Effector memory CD8-positive, alpha-beta T cell (primary cell): Measurements from ENCODE around the gene UVRAG.
A peak's percentile ranks its signal among the peaks of the same experiment; 100 is the strongest.

ENCODE experiments used
- ATAC-seq: fragments of 150-1000 bp; cut with Tn5 transposase; replicated peaks from 2 replicates; pipeline ENCODE4 v1.10.0; 2021; ENCODE audit warnings: mild to moderate bottlenecking, moderate library complexity
- DNase-seq, 3 experiments: peaks; one replicate each; pipeline ENCODE4 v3.0.0; 2021
- H3K27ac Mint-ChIP-seq, 2 donors: one replicate each; pipeline ENCODE4 v1.8.0; 2022; ENCODE audit warnings: mild to moderate bottlenecking in 2 of 2, mixed read lengths in 2 of 2, moderate library complexity in 2 of 2
- H3K27me3 Mint-ChIP-seq, 2 donors: one replicate each; pipeline ENCODE4 v1.8.0; 2022; ENCODE audit warnings: mixed read lengths in 2 of 2
- H3K36me3 Mint-ChIP-seq: one replicate; pipeline ENCODE4 v1.8.0; 2022; ENCODE audit warnings: mild to moderate bottlenecking, moderate library complexity, mixed read lengths; ENCODE audit not compliant: insufficient read depth
- H3K4me1 Mint-ChIP-seq, 2 donors: one replicate each; pipeline ENCODE4 v1.8.0; 2022; ENCODE audit warnings: low read depth in 2 of 2, mixed read lengths in 2 of 2
- H3K4me3 Mint-ChIP-seq, 2 donors: one replicate each; pipeline ENCODE4 v1.8.0; 2022; ENCODE audit warnings: mild to moderate bottlenecking in 2 of 2, mixed read lengths in 2 of 2, moderate library complexity in 2 of 2
- H3K9me3 Mint-ChIP-seq, 2 donors: one replicate each; pipeline ENCODE4 v1.8.0; 2022; ENCODE audit warnings: mixed read lengths in 2 of 2

Gene UVRAG

GRCh38 chr11:76010051-76010450 is 195.0 kb downstream of the UVRAG start:
- Mint-ChIP-seq H3K4me3 (no peak overlapping the region), H3K27me3 (no peaks in the 10 kb centered on the region), H3K36me3 (peaks cover 30% of the 10 kb centered on the region), H3K9me3 (no peaks in the 10 kb centered on the region), H3K27ac (no peak overlapping the region), H3K4me1 (peaks cover 0 to 3% of the 10 kb centered on the region in 2 donors)
- no peak for DNase-seq
- ATAC-seq = no peak

DNA sequence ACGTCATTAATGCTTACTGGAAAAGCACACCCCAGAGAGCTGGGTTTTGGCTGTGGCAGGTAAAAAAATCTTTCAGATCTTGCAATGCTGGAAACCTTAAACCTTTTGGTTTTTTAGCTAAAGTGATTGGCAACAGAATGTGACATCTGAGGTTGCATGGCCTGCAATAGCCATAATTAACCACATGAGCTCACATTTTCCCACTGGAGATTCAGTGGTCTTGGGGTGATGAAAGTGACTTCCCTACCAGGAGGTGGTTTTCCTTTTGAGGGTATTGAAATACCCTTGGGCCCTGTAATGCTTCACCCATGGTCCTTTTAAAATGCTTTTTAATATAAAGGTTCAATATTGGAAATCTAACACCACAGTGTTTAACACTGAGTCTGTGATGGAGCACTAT is 198.5 kb downstream of the UVRAG start:
- H3K9me3 Mint-ChIP-seq = no peaks in the 10 kb centered on the region
- no peaks in the 10 kb centered on the region for H3K27me3 Mint-ChIP-seq
- ATAC-seq = no peak
- H3K4me1 Mint-ChIP-seq = peaks cover 0 to 7% of the 10 kb centered on the region in 2 donors
- DNase-seq = no peak
- no peak overlapping the region for H3K27ac Mint-ChIP-seq
- no peak overlapping the region for H3K4me3 Mint-ChIP-seq
- H3K36me3 Mint-ChIP-seq = peaks cover 11% of the 10 kb centered on the region

GRCh38 chr11:76023236-76024068 is 208.4 kb downstream of the UVRAG start:
- peaks cover 4 to 12% of the 10 kb centered on the region in 2 donors for H3K4me1 Mint-ChIP-seq
- peaks cover 4% of the 10 kb centered on the region for H3K36me3 Mint-ChIP-seq
- no peak for ATAC-seq
- peak overlapping the region in 1 of 2 donors; percentile 20 for H3K27ac Mint-ChIP-seq
- no peak for DNase-seq
- no peaks in the 10 kb centered on the region for H3K27me3 Mint-ChIP-seq
- H3K4me3 Mint-ChIP-seq = no peak overlapping the region
- no peaks in the 10 kb centered on the region for H3K9me3 Mint-ChIP-seq

- no peak for DNase-seq
- ATAC-seq = no peak
- H3K4me3 Mint-ChIP-seq = no peak overlapping the region
- H3K27ac Mint-ChIP-seq = no peak overlapping the region
- no peaks in the 10 kb centered on the region for H3K27me3 Mint-ChIP-seq
- H3K4me1 Mint-ChIP-seq = peaks cover 4 to 8% of the 10 kb centered on the region in 2 donors
- no peaks in the 10 kb centered on the region for H3K9me3 Mint-ChIP-seq
- no peaks in the 10 kb centered on the region for H3K36me3 Mint-ChIP-seq
Measured at GRCh38 chr11:76025068-76025467, 210.1 kb downstream of the UVRAG start.

DNA sequence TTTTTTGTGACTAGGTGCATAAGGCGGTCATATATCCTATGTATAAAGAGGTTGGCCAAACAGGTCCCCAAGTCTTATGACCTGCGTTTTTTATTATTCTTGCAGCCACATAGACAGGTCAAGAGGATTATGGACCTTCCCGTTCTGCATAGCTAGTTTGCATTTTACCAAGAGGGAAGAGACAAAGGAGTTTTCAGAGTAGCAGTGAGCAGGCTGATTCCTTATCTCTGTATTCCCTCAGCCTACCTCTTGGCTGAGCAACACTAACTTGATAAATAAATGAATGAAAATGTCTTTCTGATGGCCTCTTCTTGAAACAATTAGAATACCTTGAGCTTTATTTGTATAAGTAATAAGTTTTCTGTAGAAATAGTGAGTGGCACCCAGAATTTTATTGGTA is 210.8 kb downstream of the UVRAG start:
- DNase-seq (no peak), ATAC-seq (no peak)
- Mint-ChIP-seq H3K27me3 (no peaks in the 10 kb centered on the region), H3K4me1 (peaks cover 4 to 8% of the 10 kb centered on the region in 2 donors), H3K4me3 (no peak overlapping the region), H3K9me3 (no peaks in the 10 kb centered on the region), H3K27ac (no peak overlapping the region), H3K36me3 (no peaks in the 10 kb centered on the region)

GRCh38 chr11:76026281-76026680 is 211.3 kb downstream of the UVRAG start:
- Mint-ChIP-seq H3K4me3 (no peak overlapping the region), H3K27me3 (no peaks in the 10 kb centered on the region), H3K36me3 (no peaks in the 10 kb centered on the region), H3K4me1 (peaks cover 3 to 4% of the 10 kb centered on the region in 2 donors), H3K9me3 (no peaks in the 10 kb centered on the region), H3K27ac (no peak overlapping the region)
- DNase-seq (no peak), ATAC-seq (no peak)

- no peaks in the 10 kb centered on the region for H3K36me3 Mint-ChIP-seq
- H3K27me3 Mint-ChIP-seq = no peaks in the 10 kb centered on the region
- ATAC-seq = no peak
Measured at GRCh38 chr11:76026862-76027261, 211.9 kb downstream of the UVRAG start.

GRCh38 chr11:76030286-76030685 is 215.3 kb downstream of the UVRAG start:
- ATAC-seq (no peak), DNase-seq (no peak)
- no peaks in the 10 kb centered on the region for H3K36me3 Mint-ChIP-seq
- no peaks in the 10 kb centered on the region for H3K27me3 Mint-ChIP-seq
- no peak overlapping the region for H3K4me3 Mint-ChIP-seq
- no peak overlapping the region for H3K27ac Mint-ChIP-seq
- H3K4me1 Mint-ChIP-seq = no peaks in the 10 kb centered on the region
- H3K9me3 Mint-ChIP-seq = no peaks in the 10 kb centered on the region

More at GRCh38 chr11:76026862-76027261, 211.9 kb downstream of the UVRAG start:
- DNase-seq = no peak
- H3K4me1 Mint-ChIP-seq = peaks cover 0 to 4% of the 10 kb centered on the region in 2 donors
- H3K9me3 Mint-ChIP-seq = no peaks in the 10 kb centered on the region
- no peak overlapping the region for H3K27ac Mint-ChIP-seq
- H3K4me3 Mint-ChIP-seq = no peak overlapping the region

GRCh38 chr11:76030968-76031590 is 216.1 kb downstream of the UVRAG start:
- no peaks in the 10 kb centered on the region for H3K36me3 Mint-ChIP-seq
- DNase-seq (no peak), ATAC-seq (no peak)
- peaks cover 0 to under 1% of the 10 kb centered on the region in 2 donors for H3K4me1 Mint-ChIP-seq
- no peak overlapping the region for H3K27ac Mint-ChIP-seq
- no peak overlapping the region for H3K4me3 Mint-ChIP-seq
- no peaks in the 10 kb centered on the region for H3K27me3 Mint-ChIP-seq
- H3K9me3 Mint-ChIP-seq = no peaks in the 10 kb centered on the region

GRCh38 chr11:76033699-76034098 is 218.7 kb downstream of the UVRAG start:
- H3K27me3 Mint-ChIP-seq = no peaks in the 10 kb centered on the region
- H3K4me3 Mint-ChIP-seq = no peak overlapping the region
- peaks cover 0 to 2% of the 10 kb centered on the region in 2 donors for H3K4me1 Mint-ChIP-seq
- DNase-seq = no peak
- ATAC-seq = no peak
- H3K9me3 Mint-ChIP-seq = no peaks in the 10 kb centered on the region
- no peaks in the 10 kb centered on the region for H3K36me3 Mint-ChIP-seq
- no peak overlapping the region for H3K27ac Mint-ChIP-seq

DNA sequence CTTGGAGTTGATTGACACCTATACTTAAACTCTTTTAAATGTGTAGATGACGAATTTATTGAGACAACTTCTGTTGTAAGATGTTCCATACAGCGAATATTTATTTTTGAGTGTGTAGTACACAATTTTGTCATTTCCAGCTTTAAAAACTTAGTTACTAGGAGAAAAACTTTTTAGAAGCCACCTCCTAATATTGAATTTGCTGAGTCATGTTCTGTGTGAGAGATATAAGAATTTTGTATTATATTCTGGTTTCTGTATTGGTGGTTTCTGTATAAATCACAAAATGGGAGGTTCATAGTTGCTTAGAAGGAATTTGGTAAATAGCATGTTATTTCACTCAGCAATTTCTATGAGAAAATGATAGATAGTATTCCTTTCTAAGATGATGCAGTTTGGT is 220.0 kb downstream of the UVRAG start:
- H3K36me3 Mint-ChIP-seq = no peaks in the 10 kb centered on the region
- no peak overlapping the region for H3K27ac Mint-ChIP-seq
- DNase-seq (no peak), ATAC-seq (no peak)
- H3K4me1 Mint-ChIP-seq = peaks cover 0 to 2% of the 10 kb centered on the region in 2 donors
- no peaks in the 10 kb centered on the region for H3K9me3 Mint-ChIP-seq
- H3K4me3 Mint-ChIP-seq = no peak overlapping the region
- H3K27me3 Mint-ChIP-seq = no peaks in the 10 kb centered on the region

- H3K9me3 Mint-ChIP-seq = no peaks in the 10 kb centered on the region
- H3K27me3 Mint-ChIP-seq = no peaks in the 10 kb centered on the region
- DNase-seq (no peak), ATAC-seq (no peak)
- no peak overlapping the region for H3K27ac Mint-ChIP-seq
- no peak overlapping the region for H3K4me3 Mint-ChIP-seq
- H3K4me1 Mint-ChIP-seq = peaks cover 0 to 2% of the 10 kb centered on the region in 2 donors
- no peaks in the 10 kb centered on the region for H3K36me3 Mint-ChIP-seq
Measured at GRCh38 chr11:76038608-76039007, 223.6 kb downstream of the UVRAG start.

- Mint-ChIP-seq H3K9me3 (no peaks in the 10 kb centered on the region), H3K4me3 (no peak overlapping the region), H3K4me1 (no peaks in the 10 kb centered on the region), H3K27ac (no peak overlapping the region), H3K36me3 (peaks cover 2% of the 10 kb centered on the region), H3K27me3 (no peaks in the 10 kb centered on the region)
- DNase-seq = no peak
- no peak for ATAC-seq
Measured at GRCh38 chr11:76041208-76041607, 226.2 kb downstream of the UVRAG start.

- ATAC-seq = no peak
- Mint-ChIP-seq H3K36me3 (peaks cover 2% of the 10 kb centered on the region), H3K4me1 (no peaks in the 10 kb centered on the region)
Measured at GRCh38 chr11:76044750-76045320, 229.8 kb downstream of the UVRAG start.

More at GRCh38 chr11:76044750-76045320, 229.8 kb downstream of the UVRAG start:
- Mint-ChIP-seq H3K27me3 (no peaks in the 10 kb centered on the region), H3K4me3 (no peak overlapping the region), H3K27ac (no peak overlapping the region), H3K9me3 (peaks cover 0 to 2% of the 10 kb centered on the region in 2 donors)
- no peak for DNase-seq
